IMR-90 (cell line): ENCODE data around the gene OR9A2. TPM values are rescaled to one million over a fixed set of nuclear protein-coding genes. Genes with fewer than 3 reads are reported as not detected.

ENCODE experiments used
- ATAC-seq: fragments of 200-7000 bp; cut with Tn5 transposase; 2 replicates; pipeline ENCODE4 v1.9.1; 2020; ENCODE audit warnings: low read depth, mild to moderate bottlenecking, moderate library complexity
- BruUV-seq: library from RNA; stranded (reverse); fragments of 400-500 nt; replicated peaks from 2 replicates; lab custom pipeline; 2021; lab: Mats Ljungman, UMichigan
- CTCF ChIA-PET: fragments of 300-600 bp; formaldehyde crosslinking; extraction: SDS; loops from one replicate; lab custom pipeline; 2021; ENCODE audit warnings: antibody characterized with exemption; lab: Yijun Ruan, JAX
- POLR2A ChIA-PET: fragments of 300-600 bp; sonication (Branson Sonifier 250); formaldehyde crosslinking; loops from one replicate; lab custom pipeline; 2022; ENCODE audit warnings: antibody characterized with exemption; ENCODE audit not compliant: unreplicated experiment; lab: Charles Lee
- DNase-seq: peaks from one replicate; pipeline ENCODE4 v3.0.0; 2013
- H2AFZ ChIP-seq: replicated peaks from 2 replicates; pipeline ENCODE3; 2013; ENCODE audit warnings: low read length, mild to moderate bottlenecking; ENCODE audit not compliant: poor library complexity
- H2AK5ac ChIP-seq: 2 replicates; pipeline ENCODE4 v1.6.1; 2013; ENCODE audit warnings: low read depth, low read length, inconsistent platforms
- H2AK9ac ChIP-seq: replicated peaks from 2 replicates; pipeline ENCODE3; 2013; ENCODE audit warnings: mild to moderate bottlenecking, low read depth, low read length, moderate library complexity; ENCODE audit not compliant: poor library complexity
- H2BK120ac ChIP-seq: 2 replicates; pipeline ENCODE4 v1.6.1; 2013; ENCODE audit warnings: low read depth, low read length, inconsistent platforms
- H2BK15ac ChIP-seq: 3 replicates; pipeline ENCODE4 v1.6.1; 2013; ENCODE audit warnings: low read depth, low read length, inconsistent platforms
- H2BK20ac ChIP-seq: 2 replicates; pipeline ENCODE4 v1.6.1; 2013; ENCODE audit warnings: low read depth, mild to moderate bottlenecking, inconsistent platforms, low read length, moderate library complexity
- H2BK5ac ChIP-seq: 2 replicates; pipeline ENCODE4 v1.6.1; 2013; ENCODE audit warnings: mild to moderate bottlenecking, low read depth, low read length, inconsistent platforms; ENCODE audit not compliant: poor library complexity, severe bottlenecking
- H3K14ac ChIP-seq: replicated peaks from 2 replicates; pipeline ENCODE4 v1.6.1; 2013; ENCODE audit warnings: low read depth, low read length, inconsistent platforms
- H3K18ac ChIP-seq: 2 replicates; pipeline ENCODE4 v1.6.1; 2013; ENCODE audit warnings: low read depth, low read length, control low read depth
- H3K23ac ChIP-seq: 2 replicates; pipeline ENCODE4 v1.6.1; 2013; ENCODE audit warnings: low read depth, low read length, inconsistent platforms
- H3K27ac ChIP-seq: 2 replicates; pipeline ENCODE4 v1.5.1; 2013; ENCODE audit warnings: mild to moderate bottlenecking, control low read depth, low read length; ENCODE audit not compliant: insufficient read depth
- H3K27me3 ChIP-seq: 2 replicates; pipeline ENCODE4 v1.6.1; 2013; ENCODE audit warnings: low read length; ENCODE audit not compliant: control insufficient read depth, insufficient read depth
- H3K36me3 ChIP-seq: 2 replicates; pipeline ENCODE4 v1.6.1; 2013; ENCODE audit warnings: low read length, mixed read lengths; ENCODE audit not compliant: control insufficient read depth, insufficient read depth
- H3K4ac ChIP-seq: 2 replicates; pipeline ENCODE4 v1.6.1; 2013; ENCODE audit warnings: low read depth, low read length, inconsistent platforms
- H3K4me1 ChIP-seq: 2 replicates; pipeline ENCODE4 v1.6.1; 2013; ENCODE audit warnings: low read length, mixed read lengths; ENCODE audit not compliant: control insufficient read depth, insufficient read depth
- H3K4me2 ChIP-seq: 2 replicates; pipeline ENCODE4 v1.6.1; 2013; ENCODE audit warnings: low read depth, mild to moderate bottlenecking, control low read depth, low read length, moderate library complexity
- H3K4me3 ChIP-seq: 2 replicates; pipeline ENCODE4 v1.5.1; 2013; ENCODE audit warnings: low read depth, mild to moderate bottlenecking, control low read depth, low read length, moderate library complexity; ENCODE audit not compliant: insufficient read depth
- H3K56ac ChIP-seq: 2 replicates; pipeline ENCODE4 v1.6.1; 2013; ENCODE audit warnings: low read length, inconsistent platforms; ENCODE audit not compliant: insufficient read depth; ENCODE audit errors: extremely low read depth
- H3K79me1 ChIP-seq, 2 experiments: 2 replicates each; pipeline ENCODE4 v1.6.1; 2013; ENCODE audit warnings: low read length in 2 of 2, inconsistent platforms in 1 of 2, low read depth in 1 of 2
- H3K9ac ChIP-seq: 2 replicates; pipeline ENCODE4 v1.6.1; 2013; ENCODE audit warnings: low read depth, low read length, control low read depth
- H3K9me1 ChIP-seq: 2 replicates; pipeline ENCODE4 v1.6.1; 2013; ENCODE audit warnings: low read length, inconsistent platforms; ENCODE audit not compliant: insufficient read depth
- H3K9me3 ChIP-seq: 2 replicates; pipeline ENCODE4 v1.6.1; 2013; ENCODE audit warnings: low read length; ENCODE audit not compliant: control insufficient read depth, insufficient read depth
- H4K20me1 ChIP-seq: 2 replicates; pipeline ENCODE4 v1.6.1; 2013; ENCODE audit warnings: low read length, inconsistent platforms; ENCODE audit not compliant: insufficient read depth
- H4K5ac ChIP-seq: 2 replicates; pipeline ENCODE4 v1.6.1; 2013; ENCODE audit warnings: mild to moderate bottlenecking, low read depth, low read length, control low read depth
- H4K8ac ChIP-seq, 2 experiments: 2 replicates each; pipeline ENCODE4 v1.6.1; 2013; ENCODE audit warnings: low read depth in 2 of 2, low read length in 2 of 2, control low read depth in 1 of 2, inconsistent platforms in 1 of 2
- H4K91ac ChIP-seq: 2 replicates; pipeline ENCODE4 v1.6.1; 2013; ENCODE audit warnings: low read depth, low read length, inconsistent platforms; ENCODE audit not compliant: insufficient read depth
- BHLHE40 ChIP-seq: fragments of 150-350 bp; IDR thresholded peaks from 2 replicates; pipeline ENCODE4 v1.6.1; 2016; ENCODE audit warnings: mild to moderate bottlenecking, low read depth, low read length
- CHD1 ChIP-seq: IDR thresholded peaks from 2 replicates; pipeline ENCODE4 v1.6.1; 2012; ENCODE audit warnings: low read depth, low read length, improper control_type of control experiment
- MAFK ChIP-seq: IDR thresholded peaks from 2 replicates; pipeline ENCODE4 v1.6.1; 2012; ENCODE audit warnings: low read depth, low read length, improper control_type of control experiment
- MAZ ChIP-seq: IDR thresholded peaks from 2 replicates; pipeline ENCODE4 v1.6.1; 2012; ENCODE audit warnings: low read depth, mild to moderate bottlenecking, low read length, improper control_type of control experiment, moderate library complexity, borderline replicate concordance
- POLR2A ChIP-seq: IDR thresholded peaks from 2 replicates; pipeline ENCODE4 v1.6.1; 2012; ENCODE audit warnings: mild to moderate bottlenecking, low read depth, low read length
- RAD21 ChIP-seq: IDR thresholded peaks from 2 replicates; pipeline ENCODE4 v1.6.1; 2012; ENCODE audit warnings: low read length, improper control_type of control experiment
- RCOR1 ChIP-seq: IDR thresholded peaks from 2 replicates; pipeline ENCODE4 v1.6.1; 2012; ENCODE audit warnings: mild to moderate bottlenecking, low read length, improper control_type of control experiment; ENCODE audit not compliant: insufficient replicate concordance
- RFX5 ChIP-seq: IDR thresholded peaks from 2 replicates; pipeline ENCODE4 v1.8.0; 2012; ENCODE audit warnings: low read depth, mild to moderate bottlenecking, low read length, moderate library complexity
- WGBS, 2 experiments: methylation state at CpG; one replicate each; pipeline versions ENCODE4 v1.1.5 to v1.1.7; 2013; ENCODE audit warnings: missing lambda C conversion rate in 2 of 2; ENCODE audit not compliant: insufficient read length in 1 of 2; ENCODE audit errors: extremely low coverage in 2 of 2; 5-methylcytosine and 5-hydroxymethylcytosine counted together
- dilution Hi-C: fragments of 300-500 bp; cut with HindIII; formaldehyde crosslinking; loops from one replicate; pipeline ENCODE4 v1.14.3; 2018; ENCODE audit warnings: low sequenced_read_pairs; ENCODE audit not compliant: unreplicated experiment
- in situ Hi-C: fragments of 300-500 bp; cut with MboI; formaldehyde crosslinking; loops from 3 replicates; pipeline ENCODE4 v1.14.3; 2019; ENCODE audit warnings: low sequenced_read_pairs, inconsistent platforms, mixed read lengths
- intact Hi-C: fragments of 100-400 bp; cut with micrococcal nuclease; formaldehyde crosslinking; loops from 2 replicates; pipeline ENCODE4 v1.10.0; 2022
- polyA plus RNA-seq, 3 experiments: library from polyadenylated mRNA; depleted of rRNA; stranded (reverse); fragments of >200 nt; gene quantifications; 2 replicates each; pipeline ENCODE4 v1.2.3, GENCODE V29; 2012; ENCODE audit warnings: low replicate concordance in 1 of 3
- total RNA-seq: library from RNA; depleted of rRNA; stranded (reverse); fragments of >200 nt; gene quantifications from 2 replicates; pipeline ENCODE4 v1.2.3, GENCODE V29; 2012
- TF ChIP-seq, protein P1 (sequence below): conservative IDR thresholded peaks from 2 replicates; pipeline ENCODE4 v1.5.1; 2012; ENCODE audit warnings: mild to moderate bottlenecking, low read depth, low read length, improper control_type of control experiment
- TF ChIP-seq, protein P2 (sequence below): fragments of 150-350 bp; IDR thresholded peaks from 2 replicates; pipeline ENCODE4 v1.6.1; 2017; ENCODE audit warnings: mild to moderate bottlenecking, antibody characterized with exemption, low read length, low read depth

Gene OR9A2
- total and polyA plus RNA-seq, 2 of the 4 experiments (the other 2 are of a cell fraction): not detected

DNA sequence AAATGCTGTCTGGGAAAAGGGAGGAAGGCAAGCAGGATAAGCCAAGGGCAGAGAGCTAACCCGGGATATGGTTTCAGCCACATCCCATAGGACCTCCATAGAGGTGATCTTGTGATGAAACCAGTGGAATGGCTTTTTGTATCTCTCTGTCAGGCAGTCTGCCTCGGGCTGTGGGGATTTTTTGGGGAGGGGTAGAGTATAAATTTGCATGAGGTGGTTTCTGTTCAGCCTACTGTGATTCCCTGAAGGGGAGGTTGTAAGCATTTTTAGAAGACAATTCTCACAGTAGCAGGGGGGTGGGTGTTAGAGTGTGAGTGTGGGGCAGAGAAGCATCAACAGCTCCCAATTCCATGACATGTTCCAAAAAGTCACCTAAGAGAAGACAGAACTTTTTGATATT is 11.8 kb downstream of the OR9A2 start:
- in situ Hi-C loops: loop anchor here (25.0 kb wide), 1 partner anchor 422 kb away; the partner anchor contains the start of gene TAS2R60

More for the DNA sequence above, 11.8 kb downstream of the OR9A2 start:
- BruUV-seq: no TSS peak
- no peak overlapping the region for H3K4ac ChIP-seq
- no peak overlapping the region for H3K4me3 ChIP-seq
- ChIA-PET POLR2A (no interaction called here), CTCF (interaction anchor here (0.7 to 1.8 kb wide), 2 partner anchors 200 to 1184 kb away, joined by 3 to 12 read pairs; no protein-coding TSS in a partner anchor)
- no peak overlapping the region for H2BK15ac ChIP-seq
- no peak overlapping the region for H3K23ac ChIP-seq
- no peaks in the 10 kb centered on the region for H3K79me1 ChIP-seq
- H3K56ac ChIP-seq: no peak overlapping the region
- TF ChIP-seq POLR2A (no peak), MAFK (no peak), RAD21 (no peak), RCOR1 (no peak), CHD1 (no peak), RFX5 (no peak), MAZ (no peak), BHLHE40 (no peak)
- TF ChIP-seq, protein P1, sequence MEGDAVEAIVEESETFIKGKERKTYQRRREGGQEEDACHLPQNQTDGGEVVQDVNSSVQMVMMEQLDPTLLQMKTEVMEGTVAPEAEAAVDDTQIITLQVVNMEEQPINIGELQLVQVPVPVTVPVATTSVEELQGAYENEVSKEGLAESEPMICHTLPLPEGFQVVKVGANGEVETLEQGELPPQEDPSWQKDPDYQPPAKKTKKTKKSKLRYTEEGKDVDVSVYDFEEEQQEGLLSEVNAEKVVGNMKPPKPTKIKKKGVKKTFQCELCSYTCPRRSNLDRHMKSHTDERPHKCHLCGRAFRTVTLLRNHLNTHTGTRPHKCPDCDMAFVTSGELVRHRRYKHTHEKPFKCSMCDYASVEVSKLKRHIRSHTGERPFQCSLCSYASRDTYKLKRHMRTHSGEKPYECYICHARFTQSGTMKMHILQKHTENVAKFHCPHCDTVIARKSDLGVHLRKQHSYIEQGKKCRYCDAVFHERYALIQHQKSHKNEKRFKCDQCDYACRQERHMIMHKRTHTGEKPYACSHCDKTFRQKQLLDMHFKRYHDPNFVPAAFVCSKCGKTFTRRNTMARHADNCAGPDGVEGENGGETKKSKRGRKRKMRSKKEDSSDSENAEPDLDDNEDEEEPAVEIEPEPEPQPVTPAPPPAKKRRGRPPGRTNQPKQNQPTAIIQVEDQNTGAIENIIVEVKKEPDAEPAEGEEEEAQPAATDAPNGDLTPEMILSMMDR: no peak
- TF ChIP-seq, protein P2, sequence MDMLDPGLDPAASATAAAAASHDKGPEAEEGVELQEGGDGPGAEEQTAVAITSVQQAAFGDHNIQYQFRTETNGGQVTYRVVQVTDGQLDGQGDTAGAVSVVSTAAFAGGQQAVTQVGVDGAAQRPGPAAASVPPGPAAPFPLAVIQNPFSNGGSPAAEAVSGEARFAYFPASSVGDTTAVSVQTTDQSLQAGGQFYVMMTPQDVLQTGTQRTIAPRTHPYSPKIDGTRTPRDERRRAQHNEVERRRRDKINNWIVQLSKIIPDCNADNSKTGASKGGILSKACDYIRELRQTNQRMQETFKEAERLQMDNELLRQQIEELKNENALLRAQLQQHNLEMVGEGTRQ: no peak
- no peak overlapping the region for H4K8ac ChIP-seq
- H3K4me2 ChIP-seq: no peak overlapping the region
- no CpG with 5 or more reads among the region's 2 CpGs for WGBS, 2 experiments
- no peaks in the 10 kb centered on the region for H3K36me3 ChIP-seq
- no peak overlapping the region for H2AK5ac ChIP-seq
- no peak overlapping the region for H2BK5ac ChIP-seq
- H4K20me1 ChIP-seq: no peaks in the 10 kb centered on the region
- H3K9me1 ChIP-seq: no peaks in the 10 kb centered on the region
- ATAC-seq (no peak), DNase-seq (no peak)
- no peak overlapping the region for H2BK120ac ChIP-seq
- no peak overlapping the region for H3K9ac ChIP-seq
- H3K14ac ChIP-seq: no peak overlapping the region
- H4K5ac ChIP-seq: no peak overlapping the region
- H3K4me1 ChIP-seq: no peaks in the 10 kb centered on the region
- no peaks in the 10 kb centered on the region for H3K27me3 ChIP-seq
- H3K27ac ChIP-seq: no peak overlapping the region
- H3K18ac ChIP-seq: peak overlapping the region; percentile 19; the same call in 1 of the 2 replicates
- dilution Hi-C loops: no loop called here
- H2AFZ ChIP-seq: no peak overlapping the region
- no peak overlapping the region for H4K91ac ChIP-seq
- H2BK20ac ChIP-seq: no peak overlapping the region
- H2AK9ac ChIP-seq: no peak overlapping the region
- intact Hi-C loops: no loop called here
- H3K9me3 ChIP-seq: no peaks in the 10 kb centered on the region
